HL-60 (cell line): ENCODE results near the gene SYNC.

Source experiments
- POLR2AphosphoS5 ChIP-seq: IDR thresholded peaks from 2 replicates; pipeline ENCODE4 v1.6.1; 2012; ENCODE audit warnings: low read depth
- REST ChIP-seq: IDR thresholded peaks from 2 replicates; pipeline ENCODE4 v1.6.1; 2012; ENCODE audit warnings: low read depth; ENCODE audit not compliant: insufficient replicate concordance
- TF ChIP-seq, protein P1 (sequence below): IDR thresholded peaks from one replicate; pipeline ENCODE4 v1.5.1; 2011; ENCODE audit warnings: low read length, control low read depth, inconsistent platforms; ENCODE audit not compliant: insufficient read depth

- TF ChIP-seq, protein P1, sequence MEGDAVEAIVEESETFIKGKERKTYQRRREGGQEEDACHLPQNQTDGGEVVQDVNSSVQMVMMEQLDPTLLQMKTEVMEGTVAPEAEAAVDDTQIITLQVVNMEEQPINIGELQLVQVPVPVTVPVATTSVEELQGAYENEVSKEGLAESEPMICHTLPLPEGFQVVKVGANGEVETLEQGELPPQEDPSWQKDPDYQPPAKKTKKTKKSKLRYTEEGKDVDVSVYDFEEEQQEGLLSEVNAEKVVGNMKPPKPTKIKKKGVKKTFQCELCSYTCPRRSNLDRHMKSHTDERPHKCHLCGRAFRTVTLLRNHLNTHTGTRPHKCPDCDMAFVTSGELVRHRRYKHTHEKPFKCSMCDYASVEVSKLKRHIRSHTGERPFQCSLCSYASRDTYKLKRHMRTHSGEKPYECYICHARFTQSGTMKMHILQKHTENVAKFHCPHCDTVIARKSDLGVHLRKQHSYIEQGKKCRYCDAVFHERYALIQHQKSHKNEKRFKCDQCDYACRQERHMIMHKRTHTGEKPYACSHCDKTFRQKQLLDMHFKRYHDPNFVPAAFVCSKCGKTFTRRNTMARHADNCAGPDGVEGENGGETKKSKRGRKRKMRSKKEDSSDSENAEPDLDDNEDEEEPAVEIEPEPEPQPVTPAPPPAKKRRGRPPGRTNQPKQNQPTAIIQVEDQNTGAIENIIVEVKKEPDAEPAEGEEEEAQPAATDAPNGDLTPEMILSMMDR: no peak
- no peak for TF ChIP-seq POLR2AphosphoS5
- no peak for TF ChIP-seq REST
These were observed 21.9 kb downstream of the SYNC start for GRCh38 chr1:32680642-32681041.
